Activated CD4-positive, alpha-beta T cell treated with anti-CD3 and anti-CD28 coated beads for 24 hours (primary cell): Measurements from ENCODE around the gene BTAF1.
"Not testable (repeated sequence)": the region's sequence is repeated elsewhere in the genome, so short reads cannot be mapped to it uniquely, and the experiment has no call there.

Experiments used
- DNase-seq, 2 donors: peaks; one replicate each; pipeline ENCODE4 v3.0.0-alpha.2; 2020; ENCODE audit warnings: low read depth in 2 of 2

Gene BTAF1

GRCh38 chr10:91978585-91978984 lies 55.0 kb downstream of the BTAF1 start:
- no peak for DNase-seq

- no peak for DNase-seq
Observed at GRCh38 chr10:91980319-91980718, 56.7 kb downstream of the BTAF1 start.

GRCh38 chr10:91983416-91983815 lies 59.8 kb downstream of the BTAF1 start:
- DNase-seq: no peak

- DNase-seq: no peak
Observed at GRCh38 chr10:91987397-91988037, 63.9 kb downstream of the BTAF1 start.

GRCh38 chr10:91992031-91992430 lies 68.5 kb downstream of the BTAF1 start:
- DNase-seq: no peak

- no peak for DNase-seq
Observed at GRCh38 chr10:91996266-91996665, 72.7 kb downstream of the BTAF1 start.

DNA sequence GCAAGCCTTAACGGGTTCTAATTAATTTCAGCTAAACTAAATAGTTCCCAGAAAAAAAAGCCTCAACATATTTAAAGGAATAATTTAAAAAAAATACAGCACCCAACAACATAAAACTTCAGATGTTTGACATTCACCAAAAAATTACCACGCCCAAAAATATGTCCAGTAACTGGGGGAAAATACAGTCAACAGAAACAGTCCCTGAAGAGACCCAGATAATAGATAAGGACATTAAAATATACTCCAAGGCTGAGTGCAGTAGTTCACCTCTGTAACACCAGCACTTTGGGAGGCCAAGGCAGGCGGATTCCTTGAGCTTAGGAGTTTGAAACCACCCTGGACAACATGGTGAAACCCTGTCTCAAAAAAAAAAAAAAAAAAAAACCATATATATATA lies 78.0 kb downstream of the BTAF1 start:
- no peak for DNase-seq

GRCh38 chr10:92001995-92002394 lies 78.4 kb downstream of the BTAF1 start:
- no peak for DNase-seq

GRCh38 chr10:92003258-92003657 lies 79.7 kb downstream of the BTAF1 start:
- no peak for DNase-seq

DNA sequence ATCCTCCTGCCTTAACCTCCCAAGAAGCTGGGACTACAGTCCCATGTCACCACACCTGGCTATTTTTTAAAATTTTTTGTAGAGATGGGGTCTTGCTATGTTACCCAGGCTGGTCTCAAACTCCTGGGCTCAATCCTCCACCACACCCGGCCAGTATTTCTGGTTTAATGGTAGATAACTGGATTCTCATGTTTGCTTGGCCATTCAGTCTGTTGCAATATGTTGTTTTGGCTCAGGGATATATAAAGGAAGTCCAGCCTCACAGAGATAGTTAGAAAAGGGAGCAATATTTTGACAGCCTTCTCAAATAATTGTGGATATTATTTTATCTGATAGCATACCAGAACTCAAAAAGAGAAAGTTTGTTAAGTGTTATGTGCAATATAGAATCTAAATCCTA lies 82.4 kb downstream of the BTAF1 start:
- DNase-seq: no peak

DNA sequence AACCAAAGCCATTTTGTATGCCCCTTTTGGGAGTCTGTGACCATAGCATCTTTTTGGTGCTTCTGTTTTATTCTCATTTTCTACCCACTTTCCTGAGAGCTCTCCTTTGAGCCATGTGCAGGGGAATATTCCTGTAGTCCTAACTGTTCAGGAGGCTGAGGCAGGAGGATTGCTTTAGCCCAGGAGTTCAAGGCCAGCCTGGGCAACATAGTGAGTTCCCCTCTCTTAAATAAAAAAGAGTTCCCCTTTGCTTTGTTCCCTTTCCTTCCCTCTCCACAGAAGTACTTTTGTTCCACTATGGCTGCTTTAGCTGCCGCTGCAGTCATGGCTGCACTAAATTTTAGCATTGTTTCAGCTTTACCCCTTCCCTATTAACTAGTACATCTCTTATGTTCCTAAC lies 85.9 kb downstream of the BTAF1 start:
- DNase-seq: no peak

DNA sequence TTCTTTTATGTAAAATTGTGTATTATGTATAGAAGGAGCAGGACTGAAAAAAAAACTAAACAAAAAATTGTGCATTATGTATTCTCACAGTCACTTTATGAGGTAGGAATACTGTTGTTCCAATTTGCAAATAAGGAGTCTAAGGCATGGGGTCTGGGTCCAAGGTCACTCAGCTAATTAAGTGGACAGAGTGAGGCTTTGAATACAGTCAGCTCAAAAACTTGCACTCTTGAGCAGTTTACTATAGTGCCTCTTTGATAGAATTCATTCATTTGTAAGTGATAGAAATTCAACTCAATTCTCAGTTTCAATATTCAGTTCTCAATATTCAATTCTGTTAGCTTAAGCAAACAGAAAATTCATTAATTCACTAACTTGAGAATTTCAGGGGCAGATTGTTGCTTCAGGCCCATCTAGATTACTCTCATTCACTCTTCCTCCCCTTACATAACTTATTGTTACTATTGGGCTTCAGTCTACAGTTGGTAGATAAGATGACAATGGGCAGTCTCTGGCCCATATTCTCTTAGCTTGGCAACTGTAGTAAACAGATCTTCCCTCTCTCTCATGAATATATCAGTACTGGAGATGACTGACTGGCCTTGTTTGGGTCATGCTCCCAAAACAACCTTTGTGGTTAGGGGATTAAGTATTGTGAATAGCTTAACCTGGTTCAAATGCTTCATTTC lies 86.6 kb downstream of the BTAF1 start:
- no peak for DNase-seq

GRCh38 chr10:92011560-92012214 lies 88.1 kb downstream of the BTAF1 start:
- no peak for DNase-seq

GRCh38 chr10:92014620-92015019 lies 91.0 kb downstream of the BTAF1 start:
- DNase-seq: no peak

DNA sequence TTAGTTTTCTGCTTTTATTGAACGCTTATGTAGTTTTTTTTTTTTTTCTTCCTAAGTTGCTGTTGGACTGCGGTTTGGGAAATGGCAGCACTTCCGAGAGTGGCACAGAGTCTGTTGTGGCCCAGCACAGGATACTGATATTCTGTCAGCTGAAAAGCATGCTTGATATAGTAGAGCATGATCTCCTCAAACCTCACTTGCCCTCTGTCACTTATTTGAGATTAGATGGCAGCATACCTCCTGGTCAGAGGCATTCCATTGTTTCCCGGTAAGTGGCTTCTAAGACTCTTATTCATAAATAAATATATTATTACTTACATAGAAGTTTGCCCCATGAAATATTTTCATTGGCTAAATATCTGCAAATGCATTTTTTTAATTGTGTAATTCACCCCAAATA lies 101.1 kb downstream of the BTAF1 start:
- DNase-seq: no peak

GRCh38 chr10:92025340-92025739 lies 101.8 kb downstream of the BTAF1 start:
- not testable (repeated sequence) for DNase-seq

GRCh38 chr10:92027141-92027540 lies 103.6 kb downstream of the BTAF1 start:
- no peak for DNase-seq

- no peak for DNase-seq
Observed at GRCh38 chr10:92031580-92031979, 108.0 kb downstream of the BTAF1 start.

GRCh38 chr10:92033070-92033469 lies 109.5 kb downstream of the BTAF1 start:
- DNase-seq: not testable (repeated sequence)

DNA sequence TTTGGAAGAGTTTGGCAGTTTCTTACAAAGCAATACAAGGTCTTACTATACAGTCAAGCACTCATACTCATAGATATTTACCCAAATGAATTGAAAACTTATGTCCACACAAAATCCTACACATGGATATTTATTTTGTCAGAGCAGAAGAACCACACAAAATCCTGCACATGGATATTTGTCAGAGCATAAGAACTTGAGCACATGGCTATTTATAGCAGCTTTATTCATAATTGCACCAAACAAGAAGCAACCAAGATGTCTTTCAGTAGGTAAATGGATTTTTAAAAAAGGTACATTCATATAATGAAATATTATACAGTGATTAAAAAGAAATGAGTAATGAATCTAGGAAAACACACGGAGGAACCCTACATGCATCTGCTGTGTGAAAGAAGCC lies 115.4 kb downstream of the BTAF1 start:
- no peak for DNase-seq

GRCh38 chr10:92042541-92042940 lies 119.0 kb downstream of the BTAF1 start:
- no peak for DNase-seq

- DNase-seq: no peak
Observed at GRCh38 chr10:92045641-92046106, 122.1 kb downstream of the BTAF1 start.

- DNase-seq: no peak
Observed at GRCh38 chr10:92047215-92047614, 123.6 kb downstream of the BTAF1 start.
